ENCODE measurements around the gene PSMD7. TPM values are rescaled to one million over a fixed set of nuclear protein-coding genes. Genes with fewer than 3 reads are reported as not detected.

PSMD7 gene
- total RNA-seq, 2 experiments from 2014 or later = 103 to 119 TPM

DNA sequence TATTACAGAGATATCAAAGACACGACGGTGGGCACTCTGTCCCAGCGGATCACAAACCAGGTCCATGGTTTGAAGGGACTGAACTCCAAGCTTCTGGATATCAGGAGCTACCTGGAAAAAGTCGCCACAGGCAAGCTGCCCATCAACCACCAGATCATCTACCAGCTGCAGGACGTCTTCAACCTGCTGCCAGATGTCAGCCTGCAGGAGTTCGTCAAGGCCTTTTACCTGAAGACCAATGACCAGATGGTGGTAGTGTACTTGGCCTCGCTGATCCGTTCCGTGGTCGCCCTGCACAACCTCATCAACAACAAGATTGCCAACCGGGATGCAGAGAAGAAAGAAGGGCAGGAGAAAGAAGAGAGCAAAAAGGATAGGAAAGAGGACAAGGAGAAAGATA is 8.7 kb downstream of the PSMD7 start:
- H3K27me3 Mint-ChIP-seq = no peaks in the 10 kb centered on the region
- DNase-seq (no peak), ATAC-seq (no peak)
- no peaks in the 10 kb centered on the region for H3K9me3 Mint-ChIP-seq
- POLR2A ChIA-PET = interaction anchor here (2.1 kb wide), 1 partner anchor 8 kb away, joined by 14 read pairs; the partner anchor contains the start of gene PSMD7
- peak overlapping the region; percentile 67 for H3K27ac Mint-ChIP-seq
- intact Hi-C loops (cut with micrococcal nuclease) = no loop called here
- peaks cover 50% of the 10 kb centered on the region for H3K36me3 Mint-ChIP-seq (ENCODE audit: low read depth)
- no peak for TF ChIP-seq CTCF (IDR thresholded peaks at IDR 0.05)
- peaks cover 6% of the 10 kb centered on the region for H3K4me1 Mint-ChIP-seq (ENCODE audit: low read depth)
- CTCF ChIA-PET = interaction anchor here (1.3 to 2.7 kb wide), 4 partner anchors 8 to 22 kb away, joined by 3 to 10 read pairs (median 4); partner anchors contain the start of gene PSMD7
- H3K4me3 Mint-ChIP-seq = no peak overlapping the region

DNA sequence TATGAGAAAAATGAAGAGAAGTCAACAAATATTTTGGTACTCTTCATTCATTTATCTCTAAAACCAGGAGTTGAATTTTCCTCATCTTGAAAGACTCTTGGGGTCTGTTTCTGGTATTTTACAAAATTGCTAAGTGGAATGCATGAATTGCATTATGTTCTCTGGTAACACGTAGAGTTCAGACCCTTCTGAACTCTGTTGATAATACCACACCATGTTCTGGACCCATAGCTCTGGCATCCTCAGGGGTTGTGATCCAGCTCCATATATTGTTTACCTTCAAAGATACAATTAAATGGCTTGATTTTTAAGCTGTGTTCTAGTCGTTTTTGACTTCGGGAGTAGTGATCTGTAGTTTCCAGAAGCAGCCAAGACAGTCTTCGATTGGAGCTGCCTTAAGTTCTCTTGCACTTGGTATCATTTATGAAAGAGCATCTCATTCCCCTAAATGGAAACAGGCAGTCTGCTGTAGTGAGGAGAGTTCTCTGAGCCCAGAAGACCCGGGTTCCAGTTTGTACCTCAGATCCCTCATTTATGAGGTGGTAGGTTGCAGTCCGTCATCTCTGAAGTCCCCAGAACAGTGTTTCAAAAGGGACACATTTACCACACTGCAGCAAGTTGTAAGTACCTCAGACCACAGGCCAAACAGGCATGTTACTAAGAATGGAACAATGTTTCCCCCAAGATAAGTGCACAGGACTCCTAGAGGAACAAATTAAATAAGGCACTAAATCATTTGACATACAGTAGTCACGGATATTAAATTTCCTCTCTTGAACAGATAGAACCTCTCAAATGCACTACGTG is 9.6 kb downstream of the PSMD7 start:
- Mint-ChIP-seq H3K4me1 (ENCODE audit: low read depth) (peaks cover 5% of the 10 kb centered on the region), H3K4me3 (no peak overlapping the region), H3K27me3 (no peaks in the 10 kb centered on the region), H3K9me3 (no peaks in the 10 kb centered on the region), H3K27ac (peak overlapping the region; percentile 52), H3K36me3 (ENCODE audit: low read depth) (peaks cover 45% of the 10 kb centered on the region)
- intact Hi-C loops (cut with micrococcal nuclease) = no loop called here
- ChIA-PET POLR2A (interaction anchor here (0.8 to 2.1 kb wide), 2 partner anchors 9 to 12 kb away, joined by 4 to 14 read pairs; partner anchors contain the start of gene PSMD7), CTCF (interaction anchor here (1.6 to 2.7 kb wide), 3 partner anchors 9 to 11 kb away, joined by 4 to 10 read pairs (median 5); partner anchors contain the start of gene PSMD7)
- ATAC-seq (no peak), DNase-seq (no peak)
- TF ChIP-seq CTCF (IDR thresholded peaks at IDR 0.05) = no peak

DNA sequence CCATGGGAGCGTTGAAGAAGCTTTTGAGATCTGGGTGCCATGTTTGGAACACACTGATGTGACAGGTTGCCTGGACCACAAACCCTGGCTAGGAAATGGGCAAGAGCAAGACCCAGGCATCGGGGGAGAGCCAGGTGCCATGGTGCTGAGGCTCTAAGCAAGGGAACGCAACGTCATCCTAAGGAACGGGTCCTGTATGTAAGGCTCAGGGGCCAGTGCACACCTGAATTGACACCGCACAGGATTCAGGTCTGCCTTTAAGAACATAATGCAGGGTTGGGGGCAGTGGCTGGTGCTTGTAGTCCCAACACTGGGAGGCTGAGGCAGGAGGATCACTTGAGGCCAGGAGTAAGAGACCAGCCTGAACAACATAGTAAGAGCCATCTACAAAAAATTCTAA is 10.8 kb downstream of the PSMD7 start:
- ChIA-PET POLR2A (interaction anchor here (0.8 to 2.1 kb wide), 2 partner anchors 10 to 11 kb away, joined by 4 to 14 read pairs; partner anchors contain the start of gene PSMD7), CTCF (interaction anchor here (1.7 to 2.7 kb wide), 2 partner anchors 10 kb away, joined by 4 to 10 read pairs; partner anchors contain the start of gene PSMD7)
- H3K27ac Mint-ChIP-seq = peak overlapping the region; percentile 11
- DNase-seq = no peak
- peaks cover 3% of the 10 kb centered on the region for H3K4me1 Mint-ChIP-seq (ENCODE audit: low read depth)
- no peak for ATAC-seq
- H3K36me3 Mint-ChIP-seq (ENCODE audit: low read depth) = peaks cover 34% of the 10 kb centered on the region
- intact Hi-C loops (cut with micrococcal nuclease) = no loop called here
- no peak for TF ChIP-seq CTCF (IDR thresholded peaks at IDR 0.05)
- no peak overlapping the region for H3K4me3 Mint-ChIP-seq
- no peaks in the 10 kb centered on the region for H3K9me3 Mint-ChIP-seq
- H3K27me3 Mint-ChIP-seq = no peaks in the 10 kb centered on the region

DNA sequence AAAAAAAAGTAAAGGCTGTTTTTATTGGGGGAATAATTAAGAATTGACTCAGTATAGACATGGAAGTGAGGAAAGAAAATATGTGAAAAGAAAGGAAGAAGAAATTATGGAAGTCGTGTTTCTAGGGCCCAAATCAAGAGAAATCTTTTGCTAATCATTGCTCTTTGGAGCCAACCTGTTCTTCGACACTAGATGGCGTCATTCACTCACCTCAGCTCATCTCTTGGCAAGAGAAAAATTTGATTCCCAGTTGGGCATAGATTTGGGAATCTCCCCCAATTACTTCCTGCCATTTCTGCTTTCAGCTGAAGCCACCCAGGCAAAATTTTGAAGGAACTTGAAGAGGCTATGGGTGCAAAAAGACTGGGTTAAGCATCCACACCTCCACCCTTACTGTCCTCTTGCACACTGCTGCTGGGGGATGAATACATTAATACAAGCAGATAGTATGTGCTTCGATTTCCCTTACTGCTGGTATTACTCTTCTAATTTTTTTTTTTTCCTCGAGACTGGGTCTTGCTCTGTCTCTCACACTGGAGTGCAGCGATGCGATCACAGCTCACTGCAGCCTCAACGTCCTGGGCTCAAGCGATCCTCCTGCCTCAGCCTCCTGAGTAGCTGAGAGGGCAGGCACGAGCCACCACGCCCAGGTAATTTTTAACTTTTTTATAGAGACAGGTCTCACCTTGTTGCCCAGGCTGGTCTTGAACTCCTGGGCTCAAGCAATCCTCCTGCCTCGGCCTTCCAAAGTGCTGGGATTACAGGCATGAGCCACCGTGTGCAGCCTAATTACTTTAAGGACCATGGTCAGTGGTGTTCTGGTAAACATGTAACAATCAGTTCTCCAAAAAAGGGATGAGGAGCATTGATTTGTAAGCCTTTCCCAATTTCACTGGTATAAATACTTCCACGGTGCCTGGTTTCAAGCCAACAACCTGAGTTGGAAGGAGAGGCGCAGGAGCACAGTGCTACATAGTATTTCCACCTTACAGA is 13.5 kb downstream of the PSMD7 start:
- intact Hi-C loops (cut with micrococcal nuclease) = loop anchor here (5.0 kb wide), 1 partner anchor 122 kb away; no protein-coding TSS in a partner anchor
- Mint-ChIP-seq H3K27ac (no peak overlapping the region), H3K9me3 (no peaks in the 10 kb centered on the region), H3K4me1 (ENCODE audit: low read depth) (peaks cover 3% of the 10 kb centered on the region), H3K36me3 (ENCODE audit: low read depth) (peaks cover 20% of the 10 kb centered on the region), H3K4me3 (no peak overlapping the region), H3K27me3 (no peaks in the 10 kb centered on the region)
- DNase-seq (peak; percentile 34), ATAC-seq (peak; percentile 45)
- ChIA-PET POLR2A (no interaction called here), CTCF (interaction anchor here (0.6 to 3.5 kb wide), 9 partner anchors 9 to 313 kb away, joined by 3 to 21 read pairs (median 6); partner anchors contain the start of gene PSMD7)
- peak; percentile 86 for TF ChIP-seq CTCF (IDR thresholded peaks at IDR 0.05)
